DND-41 (cell line): ENCODE data around the gene FOXP1.

Experiments used
- EZH2 ChIP-seq: IDR thresholded peaks from 3 replicates; pipeline ENCODE4 v1.6.1; 2012; ENCODE audit warnings: borderline replicate concordance, low read depth, mild to moderate bottlenecking, moderate library complexity, low read length, inconsistent platforms; ENCODE audit not compliant: severe bottlenecking
- TF ChIP-seq, protein P1 (sequence below): IDR thresholded peaks from 2 replicates; pipeline ENCODE4 v1.5.1; 2012; ENCODE audit warnings: borderline replicate concordance, low read length, moderate library complexity, mild to moderate bottlenecking; ENCODE audit not compliant: poor library complexity, severe bottlenecking; ENCODE audit errors: extremely low read depth

DNA sequence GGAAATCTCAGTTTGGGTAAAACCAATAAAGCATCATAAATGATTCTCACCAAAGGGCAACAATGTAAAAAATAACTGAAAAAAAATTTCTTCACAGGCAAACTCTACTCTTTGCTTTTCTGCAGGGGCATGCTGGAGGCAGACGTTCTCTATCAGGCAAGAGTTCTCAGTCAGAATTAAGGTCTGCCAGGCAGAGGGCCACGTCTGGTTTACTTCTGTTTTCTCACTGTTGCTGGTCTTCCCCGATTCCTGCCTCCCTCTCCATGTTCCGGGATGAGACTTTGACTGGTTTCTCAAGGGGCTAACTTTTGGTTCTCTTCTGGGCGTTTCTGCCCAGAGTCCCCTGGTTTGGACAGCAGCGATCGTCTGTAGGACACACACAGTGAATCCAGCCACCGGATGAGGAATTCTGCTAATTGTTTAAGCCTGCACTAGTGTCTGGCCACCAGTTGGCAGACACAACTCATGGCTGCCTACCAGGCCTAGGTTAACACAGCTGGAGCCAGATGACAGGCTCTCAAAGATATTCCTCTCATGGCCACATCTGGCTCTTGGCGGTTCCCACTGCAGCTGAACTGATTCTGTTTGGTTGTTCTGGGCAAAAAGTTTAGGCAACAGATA lies 273.1 kb downstream of the FOXP1 start:
- TF ChIP-seq, protein P1, sequence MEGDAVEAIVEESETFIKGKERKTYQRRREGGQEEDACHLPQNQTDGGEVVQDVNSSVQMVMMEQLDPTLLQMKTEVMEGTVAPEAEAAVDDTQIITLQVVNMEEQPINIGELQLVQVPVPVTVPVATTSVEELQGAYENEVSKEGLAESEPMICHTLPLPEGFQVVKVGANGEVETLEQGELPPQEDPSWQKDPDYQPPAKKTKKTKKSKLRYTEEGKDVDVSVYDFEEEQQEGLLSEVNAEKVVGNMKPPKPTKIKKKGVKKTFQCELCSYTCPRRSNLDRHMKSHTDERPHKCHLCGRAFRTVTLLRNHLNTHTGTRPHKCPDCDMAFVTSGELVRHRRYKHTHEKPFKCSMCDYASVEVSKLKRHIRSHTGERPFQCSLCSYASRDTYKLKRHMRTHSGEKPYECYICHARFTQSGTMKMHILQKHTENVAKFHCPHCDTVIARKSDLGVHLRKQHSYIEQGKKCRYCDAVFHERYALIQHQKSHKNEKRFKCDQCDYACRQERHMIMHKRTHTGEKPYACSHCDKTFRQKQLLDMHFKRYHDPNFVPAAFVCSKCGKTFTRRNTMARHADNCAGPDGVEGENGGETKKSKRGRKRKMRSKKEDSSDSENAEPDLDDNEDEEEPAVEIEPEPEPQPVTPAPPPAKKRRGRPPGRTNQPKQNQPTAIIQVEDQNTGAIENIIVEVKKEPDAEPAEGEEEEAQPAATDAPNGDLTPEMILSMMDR = no peak
- no peak for TF ChIP-seq EZH2
